ENCODE data around the gene PTPRG.
"Not testable (repeated sequence)": the region's sequence is repeated elsewhere in the genome, so short reads cannot be mapped to it uniquely, and the experiment has no call there.

The PTPRG gene

DNA sequence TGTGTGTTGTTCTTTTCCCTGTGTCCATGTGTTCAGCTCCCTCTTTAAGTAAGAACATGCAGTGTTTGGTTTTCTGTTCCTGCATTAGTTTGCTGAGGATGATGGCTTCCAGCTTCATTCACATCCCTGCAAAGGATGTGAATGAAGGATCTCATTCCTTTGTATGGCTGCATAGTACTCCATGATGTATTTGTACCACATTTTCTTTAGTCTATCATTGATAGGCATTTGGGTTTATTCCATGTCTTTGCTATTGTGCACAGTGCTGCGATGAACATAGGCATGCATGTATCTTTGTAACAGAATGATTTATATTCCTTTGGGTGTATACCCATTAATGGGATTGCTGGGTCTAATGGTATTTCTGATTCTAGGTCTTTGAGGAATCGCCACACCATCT, 199.4 kb downstream of the PTPRG start:
- not testable (repeated sequence) for H3K27me3 Mint-ChIP-seq; H3K9me3 Mint-ChIP-seq; DNase-seq; H3K4me3 Mint-ChIP-seq; H3K36me3 Mint-ChIP-seq (ENCODE audit: insufficient read depth); H3K4me1 Mint-ChIP-seq (ENCODE audit: low read depth in 2 of 2); H3K27ac Mint-ChIP-seq; ATAC-seq (replicated peaks)

DNA sequence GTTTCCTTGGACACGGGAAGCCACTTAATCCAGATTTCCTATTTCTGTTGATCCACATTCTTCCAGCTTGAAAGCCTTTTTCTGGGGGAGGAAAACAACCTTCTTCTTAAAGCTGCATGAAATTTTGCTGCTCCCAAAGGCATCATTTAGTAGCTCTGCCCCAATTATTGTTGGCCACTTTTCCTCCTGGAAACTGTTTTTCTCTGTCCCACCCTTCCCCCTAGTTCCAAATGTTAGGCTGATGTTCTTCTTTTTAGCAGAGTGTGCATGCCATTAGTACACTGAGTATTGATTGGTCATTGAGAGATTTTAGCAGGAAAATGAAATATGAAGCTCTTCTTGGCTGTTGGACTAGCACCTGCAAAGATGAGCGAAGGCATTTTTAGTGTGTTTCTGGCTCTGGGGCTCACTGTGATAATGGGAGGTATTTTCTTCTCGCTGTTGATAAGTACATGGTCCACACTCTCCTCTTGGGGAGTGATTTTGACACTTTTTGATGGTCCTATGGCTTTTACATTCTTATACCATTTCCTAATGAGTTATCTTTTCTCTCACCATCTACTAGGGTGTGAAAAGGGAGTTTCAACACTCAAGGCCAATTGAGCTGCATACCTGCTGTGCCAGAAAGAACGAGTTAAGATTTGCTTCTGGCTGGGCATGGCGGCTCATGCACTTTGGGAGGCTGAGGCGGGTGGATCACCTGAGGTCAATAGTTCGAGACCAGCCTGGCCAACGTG, 200.5 kb downstream of the PTPRG start:
- Mint-ChIP-seq H3K9me3 (peaks cover 2 to 9% of the 10 kb centered on the region in 2 donors), H3K27me3 (no peaks in the 10 kb centered on the region), H3K27ac (no peak overlapping the region), H3K4me3 (no peak overlapping the region), H3K4me1 (ENCODE audit: low read depth in 2 of 2) (no peaks in the 10 kb centered on the region), H3K36me3 (ENCODE audit: insufficient read depth) (no peaks in the 10 kb centered on the region)
- ATAC-seq (replicated peaks) (no peak), DNase-seq (no peak)

DNA sequence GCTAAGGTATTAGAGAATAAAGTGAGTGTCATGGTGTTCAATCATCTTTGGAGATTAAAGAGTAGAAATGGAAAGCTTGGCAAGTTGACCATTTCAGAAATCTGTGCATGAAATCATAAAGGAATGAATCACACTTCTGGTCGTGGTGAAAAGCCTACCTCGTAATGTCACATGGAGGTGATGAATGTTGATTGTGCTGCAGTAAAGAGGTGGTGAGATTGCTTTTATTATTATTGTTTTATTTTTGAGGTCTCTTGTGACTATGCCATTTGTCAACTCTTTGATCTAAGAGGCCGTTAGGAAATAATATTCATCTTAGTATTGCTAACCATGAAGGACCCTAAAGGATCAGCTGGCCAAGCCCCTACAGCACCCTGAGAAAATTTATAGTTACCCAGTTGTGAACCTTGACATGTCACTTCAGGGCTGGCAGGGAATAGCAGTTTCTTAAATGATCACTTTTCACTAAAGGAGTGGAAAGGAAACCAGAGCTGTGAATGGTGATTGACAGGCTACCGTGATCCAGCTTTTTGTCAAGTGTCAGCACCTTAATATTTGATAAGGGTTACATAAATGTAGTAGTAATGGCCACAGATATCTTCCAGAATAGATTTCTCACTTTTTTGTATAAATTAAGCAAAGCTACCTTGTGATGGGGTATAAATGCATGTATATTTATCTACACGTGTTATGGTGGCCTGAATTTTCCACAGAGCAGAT, 203.9 kb downstream of the PTPRG start:
- no peaks in the 10 kb centered on the region for H3K27me3 Mint-ChIP-seq
- no peaks in the 10 kb centered on the region for H3K36me3 Mint-ChIP-seq (ENCODE audit: insufficient read depth)
- H3K9me3 Mint-ChIP-seq, result peaks cover 2 to 9% of the 10 kb centered on the region in 2 donors
- no peak overlapping the region for H3K4me3 Mint-ChIP-seq
- no peak overlapping the region for H3K27ac Mint-ChIP-seq
- no peaks in the 10 kb centered on the region for H3K4me1 Mint-ChIP-seq (ENCODE audit: low read depth in 2 of 2)
- ATAC-seq (replicated peaks) (no peak), DNase-seq (no peak)

DNA sequence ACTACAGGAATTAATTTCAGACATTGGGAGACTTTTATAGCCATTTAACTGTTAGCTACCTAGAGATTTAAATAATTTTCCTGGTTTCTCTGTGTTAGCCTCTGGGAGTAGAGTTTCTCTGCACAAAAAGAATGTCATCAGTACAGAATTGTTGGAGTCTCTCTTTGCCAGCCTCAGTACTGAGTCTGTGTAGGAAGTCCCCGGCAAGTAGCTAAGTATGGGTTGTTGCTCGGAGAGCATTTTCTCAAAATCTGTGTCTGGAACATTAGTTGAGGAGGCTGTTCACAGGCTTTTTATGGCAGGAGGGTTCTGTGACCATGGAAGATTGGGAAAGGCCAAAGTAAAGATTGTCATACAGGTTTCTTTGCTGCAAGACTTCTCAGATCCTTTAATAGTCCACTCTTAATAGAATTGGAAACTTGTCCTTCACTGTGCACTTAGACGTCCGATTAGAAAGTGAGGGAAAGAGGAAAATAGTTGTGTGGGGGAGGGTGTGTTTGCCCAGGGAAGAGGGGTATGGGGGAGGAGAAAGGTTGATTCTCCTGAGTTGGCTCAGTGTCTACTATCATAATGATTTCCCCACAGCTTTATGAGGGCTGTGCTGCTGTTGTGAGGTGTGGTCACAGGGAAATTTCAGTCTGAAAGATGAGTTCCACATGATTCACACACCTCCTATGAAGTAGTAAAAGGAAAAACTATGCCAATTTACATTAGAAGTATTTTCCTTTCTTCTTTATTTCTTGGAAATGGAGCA, 207.1 kb downstream of the PTPRG start:
- DNase-seq, result no peak
- ATAC-seq (replicated peaks), result no peak
- no peak overlapping the region for H3K27ac Mint-ChIP-seq
- no peaks in the 10 kb centered on the region for H3K4me1 Mint-ChIP-seq (ENCODE audit: low read depth in 2 of 2)
- peaks cover 4 to 9% of the 10 kb centered on the region in 2 donors for H3K9me3 Mint-ChIP-seq
- no peak overlapping the region for H3K4me3 Mint-ChIP-seq
- H3K36me3 Mint-ChIP-seq (ENCODE audit: insufficient read depth), result no peaks in the 10 kb centered on the region
- no peaks in the 10 kb centered on the region for H3K27me3 Mint-ChIP-seq

DNA sequence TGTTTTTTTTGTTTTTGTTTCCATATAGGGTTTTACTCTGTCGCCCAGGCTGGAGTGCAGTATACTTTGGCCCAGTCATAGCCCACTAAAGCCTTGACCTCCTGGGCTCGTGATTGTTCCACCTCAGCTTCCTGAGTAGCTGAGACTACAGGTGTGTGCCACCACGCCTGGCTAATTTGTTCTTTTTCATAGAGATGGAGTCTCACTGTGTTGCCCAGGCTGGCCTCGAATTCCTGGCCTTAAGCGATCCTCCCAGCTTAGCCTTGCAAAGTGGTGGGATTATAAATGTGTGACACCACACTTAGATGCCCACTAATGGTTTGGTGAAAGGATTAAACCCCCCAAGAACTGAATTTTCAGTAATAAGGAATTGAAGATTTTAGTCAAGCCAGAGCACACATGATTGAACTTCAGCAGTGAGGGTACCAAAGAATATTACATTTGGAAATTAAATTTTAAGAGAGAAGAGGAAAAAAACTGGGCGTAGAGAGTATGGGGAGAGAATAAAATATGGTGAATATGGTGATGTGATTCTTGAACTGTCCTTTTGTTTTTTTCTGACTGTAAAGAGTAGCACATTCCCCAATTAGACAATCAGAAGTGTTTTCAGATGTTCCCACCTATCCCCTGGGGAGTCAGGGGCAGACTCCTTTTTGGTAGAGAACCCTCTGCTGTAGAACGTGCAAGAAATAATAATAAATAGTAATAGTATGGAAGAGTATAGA, 208.1 kb downstream of the PTPRG start:
- H3K4me1 Mint-ChIP-seq (ENCODE audit: low read depth in 2 of 2), result no peaks in the 10 kb centered on the region
- ATAC-seq (replicated peaks), result no peak
- no peaks in the 10 kb centered on the region for H3K27me3 Mint-ChIP-seq
- H3K9me3 Mint-ChIP-seq, result peaks cover 3 to 6% of the 10 kb centered on the region in 2 donors
- H3K36me3 Mint-ChIP-seq (ENCODE audit: insufficient read depth), result no peaks in the 10 kb centered on the region
- DNase-seq, result no peak
- no peak overlapping the region for H3K4me3 Mint-ChIP-seq
- no peak overlapping the region for H3K27ac Mint-ChIP-seq

DNA sequence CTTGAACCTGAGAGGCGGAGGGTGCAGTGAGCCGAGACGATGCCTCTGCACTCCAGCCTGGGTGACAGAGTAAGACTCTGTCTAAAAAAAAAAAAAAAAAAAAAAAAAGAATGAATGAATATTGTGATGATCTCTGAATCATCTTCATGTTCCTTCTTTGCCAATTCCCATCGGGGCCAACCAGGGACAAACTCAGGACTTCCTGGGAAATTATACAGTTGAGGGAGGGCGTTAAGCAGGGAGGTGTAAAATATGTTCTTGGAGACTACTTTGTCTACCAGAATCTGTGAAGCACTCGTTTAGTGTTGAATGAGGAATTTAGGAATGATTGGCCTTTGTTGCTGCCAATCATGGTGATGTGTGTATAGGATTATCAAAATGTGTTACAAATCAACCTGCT, 210.6 kb downstream of the PTPRG start:
- DNase-seq, result no peak
- Mint-ChIP-seq H3K4me3 (no peak overlapping the region), H3K4me1 (ENCODE audit: low read depth in 2 of 2) (no peaks in the 10 kb centered on the region), H3K9me3 (peaks cover 0 to 6% of the 10 kb centered on the region in 2 donors), H3K27ac (no peak overlapping the region), H3K27me3 (no peaks in the 10 kb centered on the region), H3K36me3 (ENCODE audit: insufficient read depth) (no peaks in the 10 kb centered on the region)
- no peak for ATAC-seq (replicated peaks)

DNA sequence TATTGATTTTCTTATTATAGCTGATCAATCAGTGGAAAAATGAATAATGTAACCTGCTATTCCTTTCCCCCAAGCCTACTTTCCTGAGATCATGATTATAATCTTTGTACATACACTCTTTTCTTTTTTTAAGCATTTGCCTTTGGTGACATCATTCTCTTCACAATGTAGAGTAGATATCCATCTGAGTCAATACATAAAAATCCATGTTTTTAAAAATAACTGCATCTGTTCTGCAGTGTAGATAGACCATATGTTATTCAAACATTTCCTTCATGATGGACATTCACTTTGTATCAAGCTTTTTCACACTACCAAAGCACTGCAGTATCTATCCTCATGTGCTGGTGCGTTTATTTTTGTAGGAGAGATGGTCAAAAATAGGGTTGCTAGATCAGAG, 211.1 kb downstream of the PTPRG start:
- H3K4me1 Mint-ChIP-seq (ENCODE audit: low read depth in 2 of 2), result no peaks in the 10 kb centered on the region

DNA sequence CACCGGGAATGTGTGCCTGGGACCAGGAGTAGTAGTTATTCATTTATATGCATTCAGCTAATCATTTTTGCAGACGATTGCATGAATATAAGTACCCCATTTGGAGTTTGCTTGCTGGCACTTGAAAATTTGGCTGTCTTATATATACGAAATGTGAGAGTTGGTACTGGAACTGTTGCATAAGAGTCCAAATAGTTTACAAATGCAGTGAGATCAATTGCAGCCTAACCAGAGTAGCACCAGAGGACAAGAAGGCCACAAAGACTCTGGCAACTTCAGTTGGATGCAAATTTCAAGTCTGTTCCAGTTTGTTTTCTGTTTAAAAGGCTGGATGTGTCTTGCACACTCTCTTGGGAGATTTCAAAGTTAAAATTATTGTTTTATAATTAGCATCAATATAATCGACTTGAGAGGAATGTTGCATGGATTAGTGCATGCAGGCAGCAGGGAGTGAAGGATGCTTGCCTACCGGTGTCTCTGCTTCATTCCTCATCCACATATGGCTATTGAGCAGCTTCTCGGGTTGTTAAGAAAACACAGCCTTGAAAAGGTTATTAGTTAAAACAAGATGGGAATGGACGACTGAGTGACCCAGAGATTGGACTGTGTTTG, 213.0 kb downstream of the PTPRG start:
- ATAC-seq (replicated peaks) (no peak), DNase-seq (no peak)
- H3K27ac Mint-ChIP-seq, result no peak overlapping the region
- H3K36me3 Mint-ChIP-seq (ENCODE audit: insufficient read depth), result no peaks in the 10 kb centered on the region
- H3K4me1 Mint-ChIP-seq (ENCODE audit: low read depth in 2 of 2), result no peaks in the 10 kb centered on the region
- H3K27me3 Mint-ChIP-seq, result no peaks in the 10 kb centered on the region
- no peak overlapping the region for H3K4me3 Mint-ChIP-seq
- peaks cover 0 to 11% of the 10 kb centered on the region in 2 donors for H3K9me3 Mint-ChIP-seq

More for the DNA sequence above, 211.1 kb downstream of the PTPRG start:
- H3K27ac Mint-ChIP-seq, result no peak overlapping the region
- H3K36me3 Mint-ChIP-seq (ENCODE audit: insufficient read depth), result no peaks in the 10 kb centered on the region
- ATAC-seq (replicated peaks), result no peak
- DNase-seq, result no peak
- H3K9me3 Mint-ChIP-seq, result peaks cover 0 to 8% of the 10 kb centered on the region in 2 donors
- no peak overlapping the region for H3K4me3 Mint-ChIP-seq
- H3K27me3 Mint-ChIP-seq, result no peaks in the 10 kb centered on the region

DNA sequence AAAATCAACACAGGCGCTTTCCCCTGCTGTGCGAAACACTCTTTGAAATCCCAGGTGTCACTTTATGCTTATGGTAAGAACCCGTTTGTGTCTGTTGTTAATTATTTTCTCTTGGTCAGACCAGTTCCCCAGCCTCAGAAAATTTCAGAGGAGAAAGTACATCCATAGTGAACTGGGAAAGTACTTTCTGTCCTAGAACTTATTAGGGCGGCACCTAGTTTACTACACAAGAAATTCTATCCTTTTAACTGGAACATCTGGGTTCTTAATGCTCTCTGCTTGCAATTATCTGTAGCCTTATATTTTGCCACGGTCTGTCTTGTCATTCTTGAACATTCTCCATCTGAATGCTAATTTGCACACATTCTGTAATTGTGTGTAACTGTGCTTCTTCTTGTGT, 215.0 kb downstream of the PTPRG start:
- no peak for DNase-seq
- no peak overlapping the region for H3K4me3 Mint-ChIP-seq
- no peak overlapping the region for H3K27ac Mint-ChIP-seq
- no peaks in the 10 kb centered on the region for H3K36me3 Mint-ChIP-seq (ENCODE audit: insufficient read depth)
- no peaks in the 10 kb centered on the region for H3K4me1 Mint-ChIP-seq (ENCODE audit: low read depth in 2 of 2)
- ATAC-seq (replicated peaks), result no peak
- H3K27me3 Mint-ChIP-seq, result no peaks in the 10 kb centered on the region
- peaks cover 0 to 7% of the 10 kb centered on the region in 2 donors for H3K9me3 Mint-ChIP-seq

DNA sequence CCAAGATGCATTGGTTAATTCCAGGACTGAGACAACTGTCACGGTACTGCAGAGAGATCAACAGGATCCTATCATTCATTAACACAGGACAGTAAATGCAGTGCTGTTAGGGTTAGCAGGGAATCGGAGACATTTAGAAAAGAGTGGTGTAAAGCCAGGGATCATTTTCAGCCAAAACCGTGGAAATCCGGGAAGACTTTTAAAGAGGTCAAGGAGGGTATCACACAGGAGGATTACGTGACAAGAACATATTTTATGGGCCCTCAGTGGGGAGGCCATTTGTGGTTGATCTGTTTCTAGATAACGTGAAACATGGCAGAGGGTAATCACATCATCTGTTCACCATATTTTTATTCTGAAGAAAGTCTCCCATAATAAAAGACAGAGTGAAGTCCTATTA, 216.1 kb downstream of the PTPRG start:
- Mint-ChIP-seq H3K36me3 (ENCODE audit: insufficient read depth) (no peaks in the 10 kb centered on the region), H3K4me3 (no peak overlapping the region), H3K27me3 (no peaks in the 10 kb centered on the region), H3K27ac (no peak overlapping the region), H3K4me1 (ENCODE audit: low read depth in 2 of 2) (no peaks in the 10 kb centered on the region), H3K9me3 (peaks cover 0 to 7% of the 10 kb centered on the region in 2 donors)
- ATAC-seq (replicated peaks) (no peak), DNase-seq (no peak)

DNA sequence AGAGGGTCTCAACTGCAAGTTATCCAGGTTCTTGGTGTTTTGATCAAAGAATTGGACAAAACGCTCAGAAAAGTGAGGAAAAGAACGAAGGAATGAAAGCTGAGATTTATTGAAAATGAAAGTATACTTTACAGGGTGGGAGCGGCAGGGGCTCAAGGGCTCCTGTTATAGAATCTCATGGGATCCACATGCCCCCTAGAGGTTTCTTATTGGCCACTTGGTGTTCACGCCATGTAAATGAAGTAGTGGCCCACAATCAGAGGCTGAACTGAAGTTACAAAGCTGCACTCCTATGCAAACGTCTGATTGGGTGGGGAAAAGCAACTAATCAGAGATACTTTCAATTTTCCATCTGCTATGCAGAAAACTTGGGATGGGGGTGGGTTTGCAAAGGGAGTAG, 216.7 kb downstream of the PTPRG start:
- Mint-ChIP-seq H3K9me3 (peaks cover under 1 to 7% of the 10 kb centered on the region in 2 donors), H3K36me3 (ENCODE audit: insufficient read depth) (no peaks in the 10 kb centered on the region), H3K4me3 (no peak overlapping the region), H3K4me1 (ENCODE audit: low read depth in 2 of 2) (no peaks in the 10 kb centered on the region), H3K27me3 (no peaks in the 10 kb centered on the region), H3K27ac (no peak overlapping the region)
- ATAC-seq (replicated peaks) (no peak), DNase-seq (no peak)

DNA sequence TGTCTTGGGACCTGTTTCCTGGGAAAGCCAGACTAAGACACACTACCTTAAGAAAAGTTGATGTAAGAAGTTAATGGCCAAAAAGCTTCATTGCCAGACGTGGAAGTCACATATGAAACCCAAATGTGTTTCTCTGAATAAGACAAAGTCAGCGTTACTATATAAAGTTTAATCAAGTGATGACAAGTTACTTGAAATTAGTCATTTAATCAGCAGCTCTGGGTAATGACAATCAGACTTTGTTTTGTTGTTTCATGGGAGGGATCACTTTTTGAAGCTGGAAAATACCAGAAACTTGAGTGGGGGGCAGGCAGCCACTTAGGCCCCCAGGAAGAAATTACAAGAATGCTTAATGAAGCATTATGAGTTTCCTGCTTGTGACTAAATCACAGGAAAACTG, 218.6 kb downstream of the PTPRG start:
- Mint-ChIP-seq H3K27ac (no peak overlapping the region), H3K4me1 (ENCODE audit: low read depth in 2 of 2) (no peaks in the 10 kb centered on the region), H3K27me3 (no peaks in the 10 kb centered on the region), H3K9me3 (peaks cover 7 to 13% of the 10 kb centered on the region in 2 donors), H3K36me3 (ENCODE audit: insufficient read depth) (no peaks in the 10 kb centered on the region), H3K4me3 (no peak overlapping the region)
- no peak for ATAC-seq (replicated peaks)
- DNase-seq, result no peak

All from effector memory CD8-positive, alpha-beta T cell (primary cell).